Caco-2 (cell line): ENCODE measurements around the gene MAGEB3. TPM values are rescaled to one million over a fixed set of nuclear protein-coding genes. Genes with fewer than 3 reads are reported as not detected.

Experiments used
- BruUV-seq: library from RNA; stranded (reverse); fragments of 400-500 nt; replicated peaks from 2 replicates; lab custom pipeline; 2021; lab: Mats Ljungman, UMichigan
- CTCF ChIA-PET: fragments of 300-600 bp; sonication (Branson Sonifier 250); formaldehyde crosslinking; loops from one replicate; lab custom pipeline; 2022; ENCODE audit warnings: antibody characterized with exemption; lab: Charles Lee
- POLR2A ChIA-PET: fragments of 300-600 bp; sonication (Branson Sonifier 250); formaldehyde crosslinking; loops from one replicate; lab custom pipeline; 2022; ENCODE audit warnings: antibody characterized with exemption; lab: Charles Lee
- DNase-seq, 2 experiments: peaks; one replicate each; pipeline versions ENCODE4 v3.0.0 to v3.0.0-alpha.2; 2020 to 2022
- H3K27me3 ChIP-seq: replicated peaks from 2 replicates; pipeline ENCODE4 v1.6.0; 2011; ENCODE audit warnings: low read length; ENCODE audit not compliant: control insufficient read depth, insufficient read depth
- H3K36me3 ChIP-seq: 2 replicates; pipeline ENCODE4 v1.5.1; 2011; ENCODE audit warnings: low read length; ENCODE audit not compliant: control insufficient read depth, insufficient read depth
- H3K4me1 ChIP-seq: fragments of 250-450 bp; sonication (Bioruptor Pico); 2 replicates; pipeline ENCODE4 v1.5.1; 2020; ENCODE audit warnings: mild to moderate bottlenecking
- H3K4me3 ChIP-seq: 2 replicates; pipeline ENCODE4 v1.5.1; 2011; ENCODE audit warnings: low read depth, mild to moderate bottlenecking, control low read depth, low read length
- H3K9me3 ChIP-seq: fragments of 250-450 bp; sonication (Bioruptor Pico); 2 replicates; pipeline ENCODE4 v1.5.1; 2020; ENCODE audit warnings: mild to moderate bottlenecking, moderate library complexity
- H3K27ac Mint-ChIP-seq: one replicate; pipeline ENCODE4 v1.8.0; 2022; ENCODE audit warnings: mixed read lengths; ENCODE audit not compliant: unreplicated experiment
- H3K27me3 Mint-ChIP-seq: one replicate; pipeline ENCODE4 v1.8.0; 2022; ENCODE audit warnings: mixed read lengths; ENCODE audit not compliant: insufficient read depth, unreplicated experiment
- H3K36me3 Mint-ChIP-seq: one replicate; pipeline ENCODE4 v1.8.0; 2022; ENCODE audit warnings: mild to moderate bottlenecking, mixed read lengths; ENCODE audit not compliant: insufficient read depth, unreplicated experiment
- H3K4me1 Mint-ChIP-seq: one replicate; pipeline ENCODE4 v1.8.0; 2022; ENCODE audit warnings: low read depth, mixed read lengths; ENCODE audit not compliant: unreplicated experiment
- H3K4me3 Mint-ChIP-seq: one replicate; pipeline ENCODE4 v1.8.0; 2022; ENCODE audit warnings: mild to moderate bottlenecking, moderate library complexity, mixed read lengths; ENCODE audit not compliant: unreplicated experiment
- H3K9me3 Mint-ChIP-seq: one replicate; pipeline ENCODE4 v1.8.0; 2022; ENCODE audit warnings: mixed read lengths; ENCODE audit not compliant: unreplicated experiment
- CTCF ChIP-seq, 2 experiments: fragments of 200-600 bp in 1 of 2; IDR thresholded peaks; 1 replicate in 1 of 2; 2 replicates in 1 of 2; pipeline versions ENCODE4 v1.5.1 to v1.8.0; 2011 to 2022; ENCODE audit warnings: antibody characterized with exemption in 1 of 2, control low read depth in 1 of 2, inconsistent platforms in 1 of 2, low read depth in 1 of 2, low read length in 1 of 2, mild to moderate bottlenecking in 1 of 2, moderate library complexity in 1 of 2; ENCODE audit not compliant: insufficient read depth in 1 of 2, severe bottlenecking in 1 of 2, unreplicated experiment in 1 of 2
- intact Hi-C: fragments of 100-400 bp; cut with micrococcal nuclease; formaldehyde crosslinking; loops from one replicate; pipeline ENCODE4 v1.10.0; 2022; ENCODE audit not compliant: unreplicated experiment
- total RNA-seq: library from RNA; stranded (reverse); gene quantifications from 2 replicates; pipeline ENCODE4 v1.2.3, GENCODE V29; 2022

The MAGEB3 gene
- total RNA-seq, 1 experiment from 2014 or later = not detected

- H3K27me3 ChIP-seq = no peaks in the 10 kb centered on the region
- H3K9me3 ChIP-seq = no peaks in the 10 kb centered on the region
- CTCF ChIA-PET = no interaction called here
- H3K4me1 Mint-ChIP-seq = no peaks in the 10 kb centered on the region
- H3K4me1 ChIP-seq = no peaks in the 10 kb centered on the region
- TF ChIP-seq CTCF (IDR thresholded peaks at IDR 0.05; ENCODE audit: insufficient read depth in 1 of 2, low read depth in 1 of 2, low read length in 1 of 2, severe bottlenecking in 1 of 2, unreplicated experiment in 1 of 2) = no peak
- DNase-seq = no peak
- H3K36me3 Mint-ChIP-seq = no peaks in the 10 kb centered on the region
- no peaks in the 10 kb centered on the region for H3K9me3 Mint-ChIP-seq
- H3K36me3 ChIP-seq = no peaks in the 10 kb centered on the region
- no peak overlapping the region for H3K4me3 Mint-ChIP-seq
- POLR2A ChIA-PET = no interaction called here
- no peaks in the 10 kb centered on the region for H3K27me3 Mint-ChIP-seq
- no TSS peak for BruUV-seq
- intact Hi-C loops = no loop called here
- H3K4me3 ChIP-seq = no peak overlapping the region
- peak overlapping the region; percentile 81 for H3K27ac Mint-ChIP-seq
Observed at GRCh38 chrX:30283456-30284200, 53.2 kb downstream of the MAGEB3 start.

Other genes starting within 250 kb of the MAGEB3 start
- gene MAGEB2, start 15.1 kb upstream of the MAGEB3 start, total RNA-seq = not detected in 2 replicates
- gene MAGEB4, start 11.3 kb downstream of the MAGEB3 start, total RNA-seq = not detected in 2 replicates
- not detected in 2 replicates for gene MAGEB1, start 16.5 kb downstream of the MAGEB3 start, total RNA-seq
- gene NR0B1, start 78.7 kb downstream of the MAGEB3 start, total RNA-seq = not detected in 2 replicates